Stimulated activated CD4-positive, alpha-beta T cell treated with anti-CD3 and anti-CD28 coated beads, Interleukin-12 subunit alpha, Interleukin-12 subunit beta, amount 100 ng/mL, for 4 hours (primary cell): ENCODE data around the gene TMEM200A.

ENCODE experiments used
- DNase-seq: peaks from one replicate; pipeline ENCODE4 v3.0.0-alpha.2; 2020

TMEM200A gene

DNA sequence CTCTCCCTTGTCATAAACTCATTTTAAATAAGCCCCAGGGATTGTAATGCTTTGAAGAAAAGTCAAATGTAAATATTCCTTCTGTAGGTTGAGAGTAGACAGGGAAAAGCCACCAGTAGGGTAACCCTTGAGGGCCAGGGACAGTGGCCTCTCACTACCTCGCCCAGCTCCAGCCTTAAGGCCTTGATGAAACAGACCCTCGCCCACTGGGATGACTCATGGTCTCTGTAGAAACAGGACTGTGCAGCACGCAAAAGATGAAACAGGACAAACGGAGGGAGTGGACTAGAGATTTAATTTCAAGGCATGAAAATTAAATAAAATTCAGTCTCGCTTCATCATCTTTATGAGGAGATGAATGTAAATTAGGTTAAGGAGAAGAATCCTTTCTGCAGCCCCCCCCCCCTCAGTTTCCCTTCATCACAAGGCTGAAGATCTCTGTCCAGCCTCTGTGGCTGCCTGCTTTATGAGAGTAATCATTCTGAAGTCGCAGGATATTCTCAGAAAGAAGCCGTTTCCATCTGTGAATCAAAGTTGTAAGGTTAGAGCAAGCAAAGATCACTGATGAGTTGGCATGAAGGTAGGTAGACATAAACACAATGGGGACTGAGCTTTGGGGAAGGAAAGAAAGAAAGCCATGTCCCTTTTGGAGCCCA lies 60.4 kb downstream of the TMEM200A start:
- DNase-seq, result no peak

DNA sequence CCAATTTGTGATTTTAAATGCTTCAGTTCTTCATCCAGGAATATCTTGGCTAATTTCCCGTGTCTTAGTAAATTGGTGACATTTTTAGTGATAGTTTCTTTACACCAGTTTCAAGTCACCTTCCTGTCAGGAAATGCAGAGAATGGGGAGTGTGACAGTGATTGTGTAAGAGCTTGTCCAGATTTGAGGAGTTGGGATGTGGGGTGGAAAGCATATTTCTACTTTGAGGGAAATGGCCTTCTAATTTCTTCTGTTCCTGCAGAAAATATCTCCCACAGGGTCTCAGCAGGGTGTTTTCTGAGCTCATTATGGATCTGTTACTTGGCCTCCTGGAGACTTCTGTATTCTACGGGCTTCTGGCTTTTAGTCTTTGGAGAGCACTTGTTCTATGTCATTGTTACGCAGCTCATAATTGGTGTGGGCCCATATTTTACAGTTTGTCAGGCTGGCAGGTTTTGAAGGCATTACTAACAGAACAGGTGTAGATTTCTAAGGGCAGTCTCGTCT lies 65.6 kb downstream of the TMEM200A start:
- DNase-seq, result no peak

DNA sequence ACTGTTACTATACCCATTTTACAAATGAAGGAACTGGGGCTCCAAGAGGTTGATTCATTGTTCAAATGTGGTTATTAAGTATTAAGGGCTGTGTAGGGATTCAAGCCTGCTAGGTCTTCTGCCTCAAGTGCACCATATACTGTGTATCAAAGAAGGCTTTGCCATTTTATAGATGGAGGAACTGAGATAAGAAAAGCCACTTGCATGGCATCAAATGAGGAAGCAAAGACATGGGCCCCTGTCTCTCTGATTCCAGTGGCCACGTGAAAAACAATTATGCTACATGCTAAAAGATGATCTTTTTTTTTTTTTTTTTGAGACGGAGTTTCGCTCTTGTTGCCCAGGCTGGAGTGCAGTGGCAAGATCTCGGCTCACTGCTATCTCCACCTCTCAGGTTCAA lies 67.0 kb downstream of the TMEM200A start:
- no peak for DNase-seq

GRCh38 chr6:130434174-130434873 lies 68.5 kb downstream of the TMEM200A start:
- DNase-seq, result no peak

- no peak for DNase-seq
These were observed 69.4 kb downstream of the TMEM200A start for GRCh38 chr6:130435181-130435580.

- no peak for DNase-seq
These were observed 72.1 kb downstream of the TMEM200A start for GRCh38 chr6:130437961-130438360.

DNA sequence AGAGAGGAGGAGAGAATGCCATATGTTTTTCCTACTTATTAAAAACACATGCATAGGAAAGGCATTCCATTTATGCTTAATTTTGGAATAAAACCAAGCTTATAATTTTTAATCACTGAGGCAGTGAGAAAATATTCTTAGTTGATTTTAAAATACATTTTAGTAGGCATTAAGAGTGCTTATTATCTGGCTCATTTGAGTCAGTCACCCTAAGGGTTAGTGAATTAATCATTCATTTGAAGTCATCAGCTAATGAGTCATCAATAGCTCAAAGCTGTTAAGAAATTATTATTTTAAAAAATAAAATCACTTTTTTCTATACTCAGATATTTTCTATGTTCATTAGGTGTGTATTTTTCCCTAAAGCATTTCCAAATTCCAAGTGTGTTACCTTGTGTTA lies 81.6 kb downstream of the TMEM200A start:
- DNase-seq, result no peak

- DNase-seq, result no peak
These were observed 86.5 kb downstream of the TMEM200A start for GRCh38 chr6:130452336-130452735.

DNA sequence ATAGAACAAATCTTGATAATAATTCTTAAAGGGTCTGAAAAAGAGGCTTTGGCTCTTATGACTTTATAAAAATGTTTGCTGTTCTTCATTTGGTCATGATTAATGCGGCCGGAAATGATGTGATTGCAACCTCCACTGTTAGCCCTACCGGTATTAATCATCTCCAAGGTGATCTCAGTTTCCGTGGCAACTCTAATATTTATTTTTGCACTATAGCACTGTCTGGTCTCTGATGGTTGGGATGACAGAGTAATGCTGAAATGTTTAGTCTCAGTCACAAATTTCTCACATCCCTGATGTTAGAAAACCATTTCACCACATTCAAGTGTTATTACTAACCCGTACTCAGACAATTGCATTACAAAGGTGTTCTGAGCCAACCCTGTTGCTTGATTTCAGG lies 87.4 kb downstream of the TMEM200A start:
- DNase-seq, result no peak

DNA sequence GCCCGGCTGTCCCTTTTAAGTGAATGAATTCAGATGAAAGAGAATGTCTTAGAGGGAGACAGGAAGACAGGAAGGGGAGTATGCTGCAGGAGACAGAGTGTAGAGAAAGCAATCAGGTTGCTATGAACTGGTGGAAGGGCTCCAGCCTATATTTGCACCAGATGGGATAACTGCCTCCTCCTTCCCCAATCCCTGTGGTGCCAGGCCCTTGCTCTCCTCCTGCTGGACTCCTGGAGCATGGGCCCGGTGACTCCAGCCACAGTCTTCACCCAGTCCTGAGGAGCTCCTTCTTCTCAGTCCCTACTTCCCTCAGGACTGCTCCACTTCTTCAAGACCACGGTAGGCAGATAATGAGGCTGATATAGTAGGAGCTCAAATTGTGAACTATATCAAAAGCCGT lies 91.8 kb downstream of the TMEM200A start:
- DNase-seq, result no peak

DNA sequence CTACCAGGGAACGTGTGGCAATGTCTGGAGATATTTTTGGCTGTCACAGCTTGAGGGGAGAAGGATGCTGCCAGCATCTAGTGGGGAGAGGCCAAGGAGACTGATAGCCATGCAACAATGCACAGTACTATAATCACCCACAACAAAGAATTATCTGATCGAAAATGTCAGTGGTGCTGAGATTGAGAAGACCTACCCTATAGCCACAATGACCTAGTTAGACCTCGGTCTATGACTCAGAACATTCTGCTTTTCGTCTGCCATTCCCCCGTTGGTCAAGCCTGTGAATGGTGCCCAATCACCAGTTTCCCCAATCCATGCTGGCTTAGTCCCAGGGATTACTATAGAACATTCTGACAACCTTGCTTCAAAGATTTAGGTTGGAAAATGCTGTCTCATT lies 93.5 kb downstream of the TMEM200A start:
- DNase-seq, result no peak

DNA sequence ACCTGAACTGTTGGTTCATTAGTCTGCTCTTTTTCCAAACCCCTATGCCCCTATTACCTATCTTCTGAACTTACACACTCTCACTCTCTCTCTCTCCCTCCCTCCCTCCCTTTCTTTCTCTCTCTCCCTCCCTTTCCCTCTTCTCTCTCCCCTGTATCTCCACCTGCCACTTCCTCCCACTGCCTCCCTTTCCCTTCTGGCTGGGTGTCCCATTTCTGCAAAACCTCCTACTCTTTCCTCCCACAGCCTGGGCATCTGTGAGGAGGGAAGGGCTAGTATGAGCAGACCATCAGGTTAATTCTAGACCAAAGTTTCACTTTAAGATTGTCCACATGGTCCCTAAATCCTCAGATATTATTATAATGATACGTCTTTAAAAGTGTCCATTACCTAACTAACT lies 95.1 kb downstream of the TMEM200A start:
- DNase-seq, result no peak

GRCh38 chr6:130466052-130466747 lies 100.4 kb downstream of the TMEM200A start:
- DNase-seq, result no peak

- no peak for DNase-seq
These were observed 100.9 kb downstream of the TMEM200A start for GRCh38 chr6:130466748-130467061.

DNA sequence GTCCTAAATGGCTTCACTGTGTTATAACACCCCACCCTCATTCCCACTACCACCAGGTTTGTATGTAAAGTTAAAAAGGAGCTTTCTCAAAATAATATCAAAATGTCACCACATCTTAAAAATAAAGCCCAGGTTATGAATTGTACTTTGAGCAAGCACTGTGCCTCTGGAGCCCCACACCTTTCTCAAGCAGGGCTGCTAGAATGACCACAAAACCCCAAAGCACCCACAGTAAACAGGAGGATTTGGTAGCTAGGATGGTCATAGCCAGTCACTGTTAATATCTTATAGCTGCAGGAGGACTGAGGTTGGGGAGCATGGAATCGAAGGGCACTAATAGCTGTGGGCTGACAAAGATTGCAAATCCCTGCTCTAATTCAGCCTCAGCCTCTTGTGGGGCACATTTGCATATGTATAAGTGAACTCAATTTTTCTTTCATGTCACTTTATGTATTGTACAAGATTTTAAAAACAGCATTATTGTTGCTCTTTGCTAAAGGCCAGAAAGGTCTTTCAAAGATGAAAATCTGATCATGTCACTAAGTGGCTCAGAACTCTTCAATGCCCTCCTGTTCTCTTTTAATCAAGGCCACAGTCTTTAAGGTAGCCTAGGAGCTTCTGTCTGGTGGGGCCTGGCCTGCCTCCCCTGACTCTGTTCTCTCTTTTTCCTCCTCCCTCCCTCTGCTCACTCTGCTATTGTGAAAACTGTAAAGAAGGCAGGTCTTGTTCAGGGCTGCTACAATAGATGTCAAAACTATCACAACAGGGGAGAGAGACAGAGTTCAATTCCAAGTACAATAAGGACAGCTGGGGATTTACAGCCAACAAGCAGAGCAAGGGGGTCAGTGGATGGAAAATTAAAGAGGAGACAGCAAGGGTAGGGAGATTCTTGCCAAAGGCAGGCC lies 101.6 kb downstream of the TMEM200A start:
- DNase-seq, result no peak

DNA sequence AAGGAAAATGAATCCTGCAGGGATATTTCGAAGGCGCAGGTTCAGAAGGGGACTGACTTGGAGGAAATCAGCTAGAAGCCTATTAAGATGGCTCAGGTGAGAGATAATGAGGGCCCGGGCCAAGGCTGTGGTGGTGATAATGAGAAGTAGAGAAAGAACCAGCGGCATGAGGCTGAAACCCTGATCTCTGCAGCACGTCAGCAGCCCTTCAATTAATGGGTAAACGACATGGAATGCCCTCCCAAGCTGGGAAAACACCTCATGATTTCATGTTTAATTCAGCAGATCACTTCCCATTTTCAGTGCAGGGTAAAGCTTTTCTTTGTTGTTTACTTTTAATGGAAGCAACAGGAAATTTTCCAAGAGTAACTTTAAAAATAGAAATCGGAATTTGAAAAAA lies 104.9 kb downstream of the TMEM200A start:
- no peak for DNase-seq

GRCh38 chr6:130473886-130474285 lies 108.1 kb downstream of the TMEM200A start:
- no peak for DNase-seq

- DNase-seq, result no peak
These were observed 117.0 kb downstream of the TMEM200A start for GRCh38 chr6:130482645-130483390.

DNA sequence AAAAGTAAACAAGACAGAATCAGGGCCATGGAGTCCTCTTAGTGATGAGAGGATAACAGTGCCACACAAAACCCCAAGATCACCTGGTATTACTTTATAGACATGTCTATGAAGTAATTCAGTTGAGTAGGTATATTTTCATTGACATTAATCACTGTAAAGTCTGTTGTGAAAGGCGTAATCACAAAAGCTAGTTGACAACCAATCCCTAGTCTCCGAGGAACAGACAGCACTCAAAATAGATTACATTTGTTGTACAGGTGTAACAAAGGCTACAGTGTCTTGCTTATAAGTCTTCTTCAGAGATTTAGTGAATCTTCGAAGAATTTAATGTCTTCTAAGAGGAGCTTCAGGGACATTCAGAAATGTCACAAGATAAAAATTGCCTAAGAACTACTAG lies 120.1 kb downstream of the TMEM200A start:
- no peak for DNase-seq

- no peak for DNase-seq
These were observed 120.6 kb downstream of the TMEM200A start for GRCh38 chr6:130486417-130486816.

DNA sequence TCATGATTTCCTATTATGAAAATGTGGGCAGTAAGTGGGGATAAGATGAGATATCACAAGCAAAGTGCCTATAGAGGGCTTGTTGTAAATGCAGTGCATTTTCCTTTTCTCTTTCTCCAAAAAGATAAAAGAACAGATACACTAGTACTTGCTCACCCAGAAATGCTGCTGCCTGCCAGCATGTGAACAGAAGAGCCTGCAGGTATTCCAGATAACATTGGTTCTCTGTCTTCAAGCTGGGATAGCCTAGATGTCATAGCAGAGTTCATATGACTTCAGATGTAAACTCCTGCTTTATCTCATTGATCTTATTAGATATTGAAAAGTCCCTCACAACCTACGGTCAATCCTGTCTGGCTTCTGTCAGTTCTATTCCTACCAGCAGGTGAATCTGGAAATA lies 123.7 kb downstream of the TMEM200A start:
- no peak for DNase-seq
